HG03060 (cell line): ENCODE results near the gene CIB1.
A peak's percentile ranks its signal among the peaks of the same experiment; 100 is the strongest.
"Not testable (repeated sequence)": the region's sequence is repeated elsewhere in the genome, so short reads cannot be mapped to it uniquely, and the experiment has no call there.

Source experiments
- ATAC-seq: cut with Tn5 transposase; IDR thresholded peaks from one replicate; pipeline ENCODE4 v1.9.1; 2021; ENCODE audit warnings: low read depth, moderate number of reproducible peaks; ENCODE audit not compliant: unreplicated experiment

Gene CIB1

DNA sequence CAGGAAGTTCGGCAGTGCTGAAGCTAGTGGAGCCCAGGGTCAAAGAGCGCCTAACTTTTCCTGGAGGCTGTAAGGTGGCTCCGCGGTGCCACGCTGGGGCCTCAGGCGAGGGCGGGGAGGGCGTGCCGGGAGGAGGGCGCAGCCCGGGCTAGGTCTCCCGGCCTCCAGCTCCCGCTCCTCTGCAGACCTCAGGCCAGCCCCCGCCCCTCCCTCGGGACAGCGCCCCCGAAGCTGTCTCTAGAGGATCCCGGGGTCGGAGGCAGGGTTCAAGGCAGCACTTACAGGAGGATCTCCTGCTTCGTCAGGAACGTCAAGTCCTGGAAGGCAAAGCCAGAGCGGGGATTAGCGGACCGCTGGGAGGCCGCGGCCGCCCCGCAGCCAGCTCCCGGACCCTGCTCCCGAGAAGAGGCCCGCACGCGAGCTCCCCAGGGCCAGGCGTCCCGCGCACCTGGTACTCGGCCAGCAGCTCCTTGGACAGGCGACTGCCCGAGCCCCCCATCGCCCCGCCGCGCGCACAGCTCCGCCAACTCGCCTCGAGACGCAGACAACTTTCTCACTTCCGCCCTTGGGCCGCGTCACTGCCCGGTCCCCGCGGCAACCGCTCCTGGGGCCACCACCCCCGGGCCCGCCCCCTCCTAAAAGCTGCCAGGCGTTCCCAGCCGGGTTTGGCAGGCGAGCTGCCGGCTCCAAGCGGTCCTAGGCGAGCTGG, at the start of gene CIB1:
TSS of gene CIB1 (minus strand) at position 555 of the 709 bp plus-strand sequence. CDS start at position 499, 56 bp downstream.
- ATAC-seq = peak; percentile 63

DNA sequence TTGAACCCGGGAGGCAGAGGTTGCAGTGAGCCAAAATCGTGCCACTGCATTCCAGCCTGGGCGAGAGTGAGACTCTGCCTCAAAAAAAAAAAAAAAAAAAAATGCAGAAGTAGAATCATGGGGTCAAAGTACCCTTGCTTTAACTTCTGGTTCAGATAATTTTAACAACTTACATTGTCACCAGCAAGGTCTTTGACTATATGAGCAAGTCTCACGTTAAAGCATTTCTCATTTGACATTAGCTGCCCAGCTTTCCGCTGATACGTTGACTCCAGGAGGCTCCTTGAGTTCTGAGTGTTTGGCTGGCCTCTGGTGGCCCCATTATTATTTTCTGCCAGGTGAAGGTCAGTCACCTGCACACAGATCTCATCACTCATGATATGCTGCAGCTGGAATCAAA, 47.9 kb upstream of the CIB1 start:
- ATAC-seq = not testable (repeated sequence)

DNA sequence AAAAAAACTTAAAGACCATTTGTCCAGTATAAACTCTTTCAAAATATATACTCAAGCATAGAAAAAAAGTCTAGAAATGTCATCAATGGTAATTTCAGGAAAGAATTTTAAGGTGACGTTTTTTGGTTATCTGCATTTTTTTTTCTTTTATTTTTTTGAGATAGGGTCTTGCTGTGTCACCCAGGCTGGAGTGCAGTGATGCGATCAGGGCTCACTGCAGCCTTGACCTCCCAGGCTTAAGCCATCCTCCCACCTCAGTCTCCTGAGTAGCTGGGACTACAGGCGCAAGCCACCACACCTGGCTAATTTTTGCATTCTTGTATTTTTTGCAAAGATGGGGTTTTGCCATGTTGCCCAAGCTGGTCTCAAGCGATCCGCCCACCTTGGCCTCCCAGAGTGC, 47.0 kb upstream of the CIB1 start:
- not testable (repeated sequence) for ATAC-seq

DNA sequence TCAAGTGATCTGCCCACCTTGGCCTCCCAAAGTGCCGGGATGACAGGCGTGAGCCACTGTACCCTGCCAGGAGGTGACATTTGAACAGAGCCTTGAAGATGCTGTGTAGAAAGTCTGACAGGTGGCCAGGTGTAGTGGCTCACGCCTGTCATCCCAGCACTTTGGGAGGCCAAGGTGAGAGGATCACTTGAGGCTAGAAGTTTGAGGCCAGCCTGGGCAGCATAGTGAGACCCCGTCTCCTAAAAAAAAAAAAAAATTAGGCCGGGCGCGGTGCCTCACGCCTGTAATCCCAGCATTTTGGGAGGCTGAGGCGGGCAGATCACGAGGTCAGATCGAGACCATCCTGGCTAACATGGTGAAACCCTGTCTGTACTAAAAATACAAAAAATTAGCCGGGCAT, 44.7 kb upstream of the CIB1 start:
- ATAC-seq = not testable (repeated sequence)

DNA sequence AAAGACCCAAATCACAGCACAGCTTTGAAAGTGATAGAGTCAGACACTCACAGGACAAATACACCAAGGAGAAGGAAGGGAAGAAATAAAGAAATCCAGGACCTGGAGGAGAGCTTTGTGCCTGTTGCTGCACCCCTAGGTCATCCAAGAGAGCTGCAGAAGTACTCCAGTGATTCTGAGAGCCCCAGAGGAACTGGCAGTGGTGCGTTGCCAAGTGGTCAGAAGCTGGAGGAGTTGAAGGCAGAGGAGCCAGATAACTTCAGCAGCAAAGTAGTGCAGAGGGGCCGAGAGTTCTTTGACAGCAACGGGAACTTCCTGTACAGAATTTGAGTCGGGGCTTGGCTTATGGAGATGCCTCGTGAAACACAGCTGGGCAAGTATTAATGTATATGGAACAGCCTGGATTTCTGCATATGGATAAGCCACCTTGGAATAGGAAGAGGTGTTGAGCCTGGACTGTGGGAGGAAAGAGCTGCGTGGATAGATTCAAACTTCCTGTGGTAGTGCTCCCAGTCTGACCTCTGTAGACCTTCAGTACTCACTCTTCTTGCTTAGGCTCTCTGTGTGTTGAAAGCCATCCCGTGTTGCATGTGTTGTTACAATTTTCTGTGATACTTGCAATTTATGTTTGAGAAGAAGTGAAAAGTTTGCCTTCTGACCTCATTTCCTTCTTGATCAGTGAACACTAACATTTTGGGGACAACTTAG, 37.9 kb upstream of the CIB1 start:
- no peak for ATAC-seq

DNA sequence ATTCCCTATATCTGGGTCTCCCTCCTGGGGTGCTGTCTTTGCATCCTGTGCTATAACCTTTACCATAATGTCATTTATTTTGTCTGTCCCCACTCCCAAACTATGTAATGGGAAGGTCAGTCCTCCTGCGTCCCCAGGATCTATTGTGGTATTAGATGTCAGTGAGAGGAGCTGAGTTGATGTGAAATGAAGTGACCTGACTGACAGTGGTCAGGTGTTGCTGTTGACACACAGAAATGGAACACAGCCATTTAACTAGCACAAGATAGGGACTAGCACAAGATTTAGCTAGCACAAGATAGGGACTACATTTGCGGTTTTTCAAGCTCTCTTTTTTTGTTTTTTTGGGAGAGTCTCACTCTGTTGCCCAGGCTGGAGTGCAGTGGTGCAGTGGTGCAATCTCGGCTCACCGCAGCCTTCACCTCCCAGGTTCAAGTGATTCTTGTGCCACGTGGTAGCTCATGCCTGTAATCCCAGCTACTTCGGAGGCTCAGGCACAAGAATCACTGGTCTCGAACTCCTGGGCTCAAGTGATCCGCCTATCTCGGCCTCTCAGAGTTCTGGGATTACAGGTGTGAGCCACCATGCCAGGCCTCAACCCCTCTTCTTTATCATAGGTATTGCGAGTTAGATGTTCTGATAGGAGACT, 36.9 kb upstream of the CIB1 start:
- no peak for ATAC-seq

DNA sequence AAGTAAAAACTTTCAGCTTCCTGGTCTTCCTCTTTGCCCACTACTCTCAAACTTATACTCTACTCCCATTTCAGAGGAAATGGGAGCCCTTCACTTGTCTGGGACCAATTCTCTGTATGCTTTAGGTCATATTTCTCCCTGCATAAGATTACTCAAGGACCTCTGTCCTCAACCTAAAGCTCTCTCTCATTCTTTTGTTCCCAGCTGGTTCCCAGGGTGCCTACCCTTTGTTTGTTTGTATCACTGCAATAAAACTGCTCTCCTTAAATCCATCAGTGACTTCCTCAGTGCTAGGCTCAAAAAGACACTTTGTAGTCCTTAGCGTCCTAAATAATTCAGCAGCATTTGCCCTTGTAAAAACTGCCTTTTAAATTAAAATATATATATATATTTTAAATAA, 34.7 kb upstream of the CIB1 start:
- ATAC-seq = no peak

DNA sequence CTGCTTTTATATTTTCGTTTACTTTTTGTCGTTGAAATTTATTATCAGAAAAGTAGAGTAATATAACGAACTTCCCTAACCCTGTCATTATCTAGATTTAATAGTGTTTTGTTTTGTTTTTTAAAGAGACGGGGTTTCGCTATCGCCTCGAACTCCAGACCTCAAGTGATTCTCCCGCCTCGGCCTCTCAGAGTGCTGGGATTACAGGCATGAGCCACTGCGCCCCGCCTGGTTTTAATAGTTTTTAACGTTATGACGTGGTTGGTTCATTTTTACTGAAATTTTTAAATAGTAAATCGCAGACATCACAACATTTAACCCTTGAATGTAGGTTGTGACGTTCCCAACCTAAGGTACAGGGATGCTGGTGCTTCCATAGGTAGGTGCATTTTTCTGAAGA, 32.7 kb upstream of the CIB1 start:
- ATAC-seq = no peak

DNA sequence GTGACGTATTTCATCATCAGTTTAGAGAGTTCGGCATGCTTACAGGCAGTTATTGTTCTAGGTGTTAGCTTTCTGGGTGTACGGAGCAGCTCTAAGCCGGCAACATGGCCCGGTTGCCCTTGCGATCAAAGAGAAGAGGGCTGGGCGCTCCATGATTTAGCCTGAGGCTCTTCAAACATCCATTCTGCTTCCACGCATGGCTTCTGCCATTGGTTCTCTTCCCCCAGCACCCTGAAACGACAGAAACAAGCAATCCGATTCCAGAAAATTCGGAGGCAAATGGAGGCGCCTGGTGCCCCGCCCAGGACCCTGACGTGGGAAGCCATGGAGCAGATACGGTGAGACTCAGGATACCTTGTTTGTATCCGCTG, 32.3 kb upstream of the CIB1 start:
- ATAC-seq = no peak

DNA sequence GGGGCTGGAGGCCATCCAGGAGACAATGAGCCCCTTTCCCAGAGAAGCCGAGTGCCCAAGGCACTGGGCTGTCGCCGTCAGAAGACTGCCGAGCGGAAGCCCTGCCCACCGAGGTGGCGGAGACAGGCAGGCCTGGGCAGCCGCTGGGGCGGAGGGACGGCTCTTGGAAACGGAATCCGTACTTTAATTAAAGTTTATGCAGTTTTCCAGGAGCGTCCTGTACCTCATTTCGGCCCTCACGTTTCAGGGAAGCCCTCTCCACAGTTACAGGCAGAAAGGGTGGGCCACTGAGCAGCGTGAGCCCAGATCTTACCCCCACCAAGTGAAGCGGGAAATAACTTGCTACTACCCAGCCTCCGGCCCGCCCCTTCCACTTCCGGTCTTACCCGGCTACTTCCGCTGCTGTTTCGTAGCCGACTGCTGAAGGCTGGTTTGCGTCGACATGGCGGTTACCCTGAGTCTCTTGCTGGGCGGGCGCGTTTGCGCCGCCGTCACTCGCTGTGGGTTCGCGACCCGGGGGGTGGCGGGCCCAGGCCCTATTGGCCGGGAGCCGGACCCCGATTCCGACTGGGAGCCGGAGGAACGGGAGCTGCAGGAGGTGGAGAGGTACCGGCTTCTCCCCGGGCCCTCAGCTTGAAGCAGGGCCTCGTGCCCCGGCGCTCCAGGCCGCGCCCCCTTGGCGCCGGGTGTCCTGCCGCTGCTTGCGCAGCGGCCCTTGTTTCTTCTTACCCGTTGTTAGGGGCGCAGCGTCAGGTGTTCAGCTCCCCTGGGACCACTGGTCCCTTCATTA, 31.7 kb upstream of the CIB1 start, which contains the start of gene NGRN:
TSS of gene NGRN (plus strand) at position 402 of the 790 bp plus-strand sequence. CDS start at position 443, 41 bp downstream.
- peak; percentile 76 for ATAC-seq

DNA sequence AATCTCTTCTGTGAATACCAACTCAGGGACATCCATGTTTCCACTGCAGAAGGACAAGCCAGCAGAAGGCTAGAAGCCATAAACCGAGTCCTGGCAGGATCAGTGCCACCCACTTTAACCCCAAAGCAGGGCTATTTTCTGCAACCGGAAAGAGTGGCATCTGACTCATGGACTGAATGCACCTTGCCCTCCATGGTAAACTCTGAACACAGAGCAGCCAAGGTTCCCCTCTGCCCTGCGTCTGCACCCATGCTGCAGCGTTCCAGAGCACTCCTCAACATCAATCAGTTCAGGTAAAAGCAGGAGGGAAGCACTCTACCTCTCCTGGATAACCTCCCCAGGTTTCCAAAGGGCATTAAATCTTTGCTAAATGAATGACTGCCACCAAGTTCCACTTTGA, 30.9 kb upstream of the CIB1 start:
- ATAC-seq = no peak

DNA sequence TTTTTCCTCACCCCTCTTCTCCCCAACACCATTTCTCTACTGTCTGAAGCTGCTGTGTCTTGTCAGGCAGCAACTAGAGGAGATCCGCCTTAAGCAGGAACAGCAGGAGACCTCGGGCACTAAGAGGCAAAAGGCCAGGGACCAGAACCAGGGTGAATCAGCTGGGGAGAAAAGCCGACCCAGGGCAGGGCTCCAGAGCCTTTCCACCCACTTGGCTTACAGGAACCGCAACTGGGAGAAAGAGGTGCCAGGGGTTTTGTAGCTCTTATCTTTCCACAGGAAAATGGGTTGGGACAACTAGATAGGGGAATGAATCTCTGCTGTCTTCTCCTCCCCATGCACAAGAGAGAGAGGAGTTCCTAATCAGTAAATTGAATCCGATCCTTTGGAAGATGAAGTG, 28.7 kb upstream of the CIB1 start:
- ATAC-seq = no peak

DNA sequence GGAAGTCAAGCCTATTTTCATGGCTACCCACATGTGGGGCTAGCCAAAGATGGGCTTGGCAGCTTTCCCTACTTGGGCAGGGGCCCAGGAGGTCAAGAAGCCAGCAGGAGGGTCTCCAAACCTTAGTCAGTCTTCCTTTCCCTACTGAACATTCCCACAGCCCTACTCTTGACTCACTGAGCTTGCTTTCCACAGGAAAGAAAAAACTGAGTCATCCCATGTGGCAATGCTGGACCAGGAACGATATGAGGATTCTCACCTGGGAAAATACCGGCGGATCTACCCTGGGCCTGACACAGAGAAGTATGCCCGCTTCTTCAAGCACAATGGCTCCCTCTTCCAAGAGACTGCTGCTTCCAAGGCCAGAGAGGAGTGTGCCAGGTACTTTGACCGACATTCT, 28.1 kb upstream of the CIB1 start:
- no peak for ATAC-seq

DNA sequence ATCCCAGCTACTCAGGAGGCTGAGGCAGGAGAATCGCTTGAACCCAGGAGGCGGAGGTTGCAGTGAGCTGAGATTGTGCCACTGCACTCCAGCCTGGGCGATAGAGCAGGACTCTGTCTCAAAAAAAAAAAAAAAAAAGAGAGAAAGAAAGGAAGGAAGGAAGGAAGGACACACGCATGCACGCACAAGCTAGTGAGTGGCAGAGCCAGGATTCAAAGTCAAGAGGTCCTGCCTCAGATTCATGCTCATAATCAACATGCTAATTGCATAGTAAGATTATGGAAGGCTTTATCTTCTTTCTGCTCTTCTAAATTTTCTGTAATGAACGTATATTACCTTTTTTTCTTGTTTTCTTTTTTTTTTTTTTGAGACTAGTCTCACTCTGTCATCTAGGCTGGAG, 27.0 kb upstream of the CIB1 start:
- not testable (repeated sequence) for ATAC-seq

DNA sequence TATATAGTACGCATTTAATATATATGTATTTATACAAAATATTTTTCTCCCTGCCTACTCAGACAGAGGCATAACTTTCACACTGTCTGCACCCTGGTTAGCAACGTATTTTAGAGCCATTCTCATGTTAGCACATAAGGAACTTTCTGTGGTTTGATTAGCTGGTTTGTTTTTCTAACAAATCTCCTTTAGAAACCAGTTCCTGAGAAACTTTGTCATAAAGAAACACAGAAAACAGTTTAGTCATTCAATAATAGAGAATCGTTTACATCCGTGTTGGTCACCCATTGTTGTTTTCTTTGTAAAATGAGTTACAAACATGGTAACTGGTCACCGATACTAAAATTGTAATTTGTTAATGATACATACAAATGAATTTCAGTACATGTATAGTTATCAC, 25.8 kb upstream of the CIB1 start:
- ATAC-seq = no peak

DNA sequence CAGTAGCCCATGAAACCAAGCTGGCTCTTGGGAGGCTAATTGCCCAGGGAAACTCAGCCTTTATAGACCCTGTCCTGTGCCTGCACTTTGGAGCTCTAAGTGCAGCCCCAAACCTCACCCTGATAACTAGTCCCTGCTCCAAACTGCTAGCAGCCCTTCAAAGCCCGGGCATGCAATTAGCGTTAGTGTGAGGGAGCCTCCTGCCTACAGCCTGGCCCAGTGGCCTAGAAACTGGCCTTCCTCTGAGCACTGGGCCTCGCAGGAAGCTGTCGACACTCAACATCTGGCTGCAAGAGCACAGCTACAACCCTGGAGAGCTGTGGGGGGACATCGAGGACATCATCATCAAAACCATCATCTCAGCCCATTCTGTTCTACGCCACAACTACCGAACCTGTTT, 24.0 kb upstream of the CIB1 start:
- ATAC-seq = no peak

DNA sequence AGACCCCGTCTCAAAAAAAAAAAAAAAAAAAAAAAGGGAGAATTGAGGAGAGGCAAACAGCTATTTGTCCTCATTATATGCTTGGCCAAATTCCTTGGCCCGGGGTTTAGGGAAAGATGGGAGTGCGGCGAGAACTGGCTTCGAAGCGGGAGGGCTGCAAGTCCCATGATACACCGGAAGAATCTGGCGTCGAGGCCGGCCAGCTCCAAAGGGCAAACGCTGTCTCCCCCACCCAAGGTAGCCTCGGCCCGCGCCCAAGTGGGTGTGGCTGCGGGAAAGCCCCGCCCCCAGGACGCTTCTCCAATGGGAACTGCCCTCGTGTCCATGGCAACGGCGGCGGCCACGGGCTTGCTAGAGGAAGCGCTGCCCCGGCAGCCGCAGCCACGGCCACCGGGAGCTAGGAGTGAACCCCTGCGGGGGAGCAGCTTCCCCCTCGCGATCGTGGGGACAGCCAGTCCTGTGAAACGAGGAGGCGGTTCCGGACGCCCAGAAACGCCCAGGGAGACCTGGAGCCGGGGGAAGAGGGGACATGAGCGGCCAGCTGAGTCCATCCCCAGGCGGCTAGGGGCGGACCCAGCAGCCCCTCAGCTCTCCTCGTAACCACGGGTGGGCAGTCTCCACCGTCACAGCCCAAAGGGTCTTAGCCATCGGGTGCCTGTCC, 15.6 kb upstream of the CIB1 start, which contains the start of gene TTLL13:
TSS of gene TTLL13 (plus strand) at position 354 of the 661 bp plus-strand sequence. CDS start 1,075 bp downstream, outside the sequence.
- ATAC-seq = no peak

DNA sequence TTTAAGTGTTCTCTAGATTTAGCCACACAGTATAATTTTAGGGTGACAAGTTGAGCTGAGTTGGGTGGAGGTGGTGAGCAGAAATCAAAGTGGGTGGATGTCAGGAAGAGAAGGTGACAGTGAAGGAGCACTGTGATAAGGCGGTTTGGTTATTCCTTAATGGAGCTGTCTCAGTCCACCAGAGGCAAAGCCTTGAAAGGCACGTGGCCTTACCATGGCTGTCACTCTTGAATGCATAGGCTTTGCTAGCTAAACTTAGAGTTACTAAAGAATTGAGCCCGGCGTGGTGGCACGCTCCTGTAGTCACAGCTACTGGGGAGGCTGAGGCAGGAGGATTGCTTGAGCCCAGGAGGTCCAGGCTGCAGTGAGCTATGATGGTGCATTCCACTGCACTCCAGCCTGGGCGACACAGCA, 15.1 kb upstream of the CIB1 start:
- no peak for ATAC-seq

DNA sequence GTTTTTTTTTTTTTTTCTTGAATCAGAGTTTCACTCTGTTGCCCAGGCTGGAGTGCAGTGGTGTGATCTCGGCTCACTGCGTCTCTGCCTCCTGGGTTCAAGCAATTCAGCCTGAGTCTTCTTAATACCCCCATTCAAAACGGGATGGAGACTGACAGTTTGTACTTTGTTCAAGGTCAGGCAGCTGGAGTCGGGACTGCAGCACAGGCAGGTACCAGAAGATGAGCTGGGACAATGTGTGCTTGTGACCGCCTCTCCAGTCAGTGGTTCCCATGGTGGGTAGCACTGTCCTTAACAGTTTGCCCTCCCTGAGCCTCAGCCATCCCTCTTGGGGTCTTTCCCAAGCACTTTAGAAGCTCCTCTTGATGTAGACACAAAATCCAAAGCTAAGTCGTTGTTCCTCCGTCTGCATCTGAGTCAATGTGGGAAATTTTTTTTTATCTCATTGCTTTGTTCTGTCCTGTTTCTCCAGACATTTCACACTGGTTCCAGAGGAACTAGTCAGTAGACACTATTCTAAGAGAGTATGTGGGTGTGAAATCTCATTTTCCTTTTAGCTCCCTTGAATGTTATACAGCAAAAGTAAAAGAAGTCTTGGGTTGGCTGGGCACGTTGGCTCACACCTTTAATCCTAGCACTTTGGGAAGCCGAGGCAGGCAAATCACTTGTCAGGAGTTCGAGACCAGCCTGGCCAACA, 10.3 kb upstream of the CIB1 start:
- no peak for ATAC-seq
